Measurements from ENCODE around the gene IMP3. TPM values are rescaled to one million over a fixed set of nuclear protein-coding genes. Genes with fewer than 3 reads are reported as not detected.

The IMP3 gene
- total and polyA plus RNA-seq, 9 of the 15 experiments (the other 6 are each of a cell fraction or from before 2014, with no cell fraction given) = 14.5 to 160 (median 74.4) TPM

DNA sequence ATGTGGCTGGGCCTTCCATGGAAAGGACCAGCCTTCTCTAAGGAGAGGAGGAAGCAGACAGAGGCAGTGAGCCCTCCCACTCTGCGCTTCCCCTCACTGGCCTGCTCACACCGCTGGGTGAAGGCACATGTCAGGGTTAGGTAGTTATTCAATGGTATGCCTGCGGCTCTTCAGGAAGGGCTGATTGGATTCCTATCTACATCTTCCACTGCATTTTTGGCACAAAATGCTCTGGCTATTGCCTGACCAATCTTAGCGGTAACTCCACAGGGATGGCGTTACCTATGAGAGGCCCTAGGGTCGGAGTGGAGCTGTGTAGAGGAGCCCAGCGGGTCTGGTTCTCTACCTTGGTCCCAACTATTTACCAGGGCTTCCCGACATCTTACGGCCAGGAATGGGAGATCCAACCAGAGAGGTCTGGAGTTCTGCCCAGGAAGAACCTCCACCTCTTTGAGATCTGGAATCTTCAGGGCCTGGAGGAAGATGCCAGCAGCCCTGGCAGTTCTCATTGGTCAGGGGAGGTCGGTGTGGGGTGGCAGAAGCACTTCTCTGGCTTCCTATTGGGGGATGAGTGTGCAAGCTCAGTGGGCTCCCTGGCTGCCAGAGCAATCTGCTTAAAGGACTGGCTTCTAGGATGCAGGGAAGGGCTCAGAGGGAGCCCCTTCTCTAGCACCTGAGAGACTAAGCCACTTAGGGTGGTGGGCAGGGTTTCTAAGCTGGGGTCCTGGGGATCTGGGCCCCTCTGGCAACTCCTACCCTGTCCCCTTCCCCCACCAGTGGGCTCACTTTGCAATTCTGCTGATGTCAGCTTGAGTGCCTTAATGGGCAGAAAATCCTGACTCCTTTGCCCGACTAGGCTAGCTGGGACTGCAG lies 31.9 kb upstream of the IMP3 start:
- H3K4me1 ChIP-seq (replicated peaks in 1 of 2; ENCODE audit: control insufficient read depth in 2 of 2, insufficient read depth in 2 of 2, low read length in 2 of 2) = peaks cover 10 to 55% of the 10 kb centered on the region in 2 experiments; a peak in 4 of 5 replicates
- DNase-seq (ENCODE audit: extremely low read depth in 1 of 4, low spot score in 3 of 4) (no peak), FAIRE-seq (no peak), ATAC-seq (no peak)
- no peaks in the 10 kb centered on the region for H3K79me2 ChIP-seq (ENCODE audit: control insufficient read depth, insufficient read depth, low read length)
- H3K9ac ChIP-seq (ENCODE audit: insufficient read depth in 1 of 2, low read depth in 2 of 2, low read length in 2 of 2) = peak overlapping the region in 1 of 2 experiments; percentile 53; a peak in 1 of 4 replicates
- H3K27me3 ChIP-seq (ENCODE audit: control insufficient read depth in 2 of 2, insufficient read depth in 2 of 2, low read length in 2 of 2) = no peaks in the 10 kb centered on the region
- in situ Hi-C loops (cut with MboI) (loop anchor here (10.0 kb wide), 1 partner anchor 647 kb away; the partner anchor contains the start of gene PPCDC), intact Hi-C loops (cut with micrococcal nuclease) (no loop called here)
- peaks cover 3% of the 10 kb centered on the region for H3K9me1 ChIP-seq (ENCODE audit: control insufficient read depth, insufficient read depth, low read length)
- BruUV-seq (replicated peaks) = no TSS peak
- no peaks in the 10 kb centered on the region for H3K9me3 ChIP-seq (replicated peaks; ENCODE audit: control insufficient read depth, insufficient read depth, low read depth, low read length)
- ChIA-PET CTCF (ENCODE audit: low intra/inter-chr PET ratio) (interaction anchor here (0.6 kb wide), 1 partner anchor 250 kb away, joined by 3 read pairs; no protein-coding TSS in a partner anchor), POLR2A (interaction anchor here (0.7 to 3.2 kb wide), 3 partner anchors 11 to 220 kb away, joined by 3 to 10 read pairs (median 3); partner anchors contain the start of genes SIN3A and SNUPN)
- H3K4me3 ChIP-seq = no peak overlapping the region
- no peak overlapping the region; the same call in 2 of the 3 replicates for H3K27ac ChIP-seq (ENCODE audit: extremely low read depth, low read depth, low read length)
- H4K20me1 ChIP-seq (replicated peaks; ENCODE audit: control insufficient read depth, insufficient read depth, low read length) = peaks cover 3% of the 10 kb centered on the region; the same call in 1 of the 2 replicates
- H2AFZ ChIP-seq (ENCODE audit: low read depth, low read length) = no peak overlapping the region
- WGBS (ENCODE audit: insufficient coverage, low coverage, missing lambda C conversion rate) = 50% methylated on average over 11 of the region's 11 CpGs
- H3K36me3 ChIP-seq (ENCODE audit: control insufficient read depth, insufficient read depth, low read length) = no peaks in the 10 kb centered on the region
- H3K4me2 ChIP-seq (ENCODE audit: insufficient read depth, low read length) = no peak overlapping the region
- TF ChIP-seq ZNF699 (CRISPR knock-in tag; IDR thresholded peaks at IDR 0.05; ENCODE audit: insufficient replicate concordance) (no peak), DPF2 (IDR thresholded peaks at IDR 0.05) (no peak), ZNF316 (IDR thresholded peaks at IDR 0.05) (peak; percentile 52; the same call in 1 of the 2 replicates), ELF4 (CRISPR knock-in tag; IDR thresholded peaks at IDR 0.05) (no peak), MAFG (tag; conservative IDR thresholded peaks at IDR 0.05) (0 out of 2 replicates have a peak, but pooled peaks have one; percentile 13), CBX3 (IDR thresholded peaks at IDR 0.05; ENCODE audit: borderline replicate concordance in 1 of 2, low read length in 2 of 2) (no peak), ZNF224 (CRISPR knock-in tag; IDR thresholded peaks at IDR 0.05) (no peak), MAFK (IDR thresholded peaks at IDR 0.05; ENCODE audit: low read length) (peak; percentile 27; the same call in 1 of the 2 replicates), POLR2H (tag; IDR thresholded peaks at IDR 0.05; ENCODE audit: low read depth) (no peak), GATA2 (CRISPR knock-in tag; IDR thresholded peaks at IDR 0.05) (0 out of 2 replicates have a peak, but pooled peaks have one; percentile 11)
- TF ChIP-seq, protein P1, sequence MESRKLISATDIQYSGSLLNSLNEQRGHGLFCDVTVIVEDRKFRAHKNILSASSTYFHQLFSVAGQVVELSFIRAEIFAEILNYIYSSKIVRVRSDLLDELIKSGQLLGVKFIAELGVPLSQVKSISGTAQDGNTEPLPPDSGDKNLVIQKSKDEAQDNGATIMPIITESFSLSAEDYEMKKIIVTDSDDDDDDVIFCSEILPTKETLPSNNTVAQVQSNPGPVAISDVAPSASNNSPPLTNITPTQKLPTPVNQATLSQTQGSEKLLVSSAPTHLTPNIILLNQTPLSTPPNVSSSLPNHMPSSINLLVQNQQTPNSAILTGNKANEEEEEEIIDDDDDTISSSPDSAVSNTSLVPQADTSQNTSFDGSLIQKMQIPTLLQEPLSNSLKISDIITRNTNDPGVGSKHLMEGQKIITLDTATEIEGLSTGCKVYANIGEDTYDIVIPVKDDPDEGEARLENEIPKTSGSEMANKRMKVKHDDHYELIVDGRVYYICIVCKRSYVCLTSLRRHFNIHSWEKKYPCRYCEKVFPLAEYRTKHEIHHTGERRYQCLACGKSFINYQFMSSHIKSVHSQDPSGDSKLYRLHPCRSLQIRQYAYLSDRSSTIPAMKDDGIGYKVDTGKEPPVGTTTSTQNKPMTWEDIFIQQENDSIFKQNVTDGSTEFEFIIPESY (CRISPR knock-in tag; IDR thresholded peaks at IDR 0.05) = 0 out of 2 replicates have a peak, but pooled peaks have one; percentile 20
- TF ChIP-seq, protein P2, sequence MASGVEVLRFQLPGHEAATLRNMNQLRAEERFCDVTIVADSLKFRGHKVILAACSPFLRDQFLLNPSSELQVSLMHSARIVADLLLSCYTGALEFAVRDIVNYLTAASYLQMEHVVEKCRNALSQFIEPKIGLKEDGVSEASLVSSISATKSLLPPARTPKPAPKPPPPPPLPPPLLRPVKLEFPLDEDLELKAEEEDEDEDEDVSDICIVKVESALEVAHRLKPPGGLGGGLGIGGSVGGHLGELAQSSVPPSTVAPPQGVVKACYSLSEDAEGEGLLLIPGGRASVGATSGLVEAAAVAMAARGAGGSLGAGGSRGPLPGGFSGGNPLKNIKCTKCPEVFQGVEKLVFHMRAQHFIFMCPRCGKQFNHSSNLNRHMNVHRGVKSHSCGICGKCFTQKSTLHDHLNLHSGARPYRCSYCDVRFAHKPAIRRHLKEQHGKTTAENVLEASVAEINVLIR (CRISPR knock-in tag; IDR thresholded peaks at IDR 0.05) = no peak
- TF ChIP-seq, protein P3, sequence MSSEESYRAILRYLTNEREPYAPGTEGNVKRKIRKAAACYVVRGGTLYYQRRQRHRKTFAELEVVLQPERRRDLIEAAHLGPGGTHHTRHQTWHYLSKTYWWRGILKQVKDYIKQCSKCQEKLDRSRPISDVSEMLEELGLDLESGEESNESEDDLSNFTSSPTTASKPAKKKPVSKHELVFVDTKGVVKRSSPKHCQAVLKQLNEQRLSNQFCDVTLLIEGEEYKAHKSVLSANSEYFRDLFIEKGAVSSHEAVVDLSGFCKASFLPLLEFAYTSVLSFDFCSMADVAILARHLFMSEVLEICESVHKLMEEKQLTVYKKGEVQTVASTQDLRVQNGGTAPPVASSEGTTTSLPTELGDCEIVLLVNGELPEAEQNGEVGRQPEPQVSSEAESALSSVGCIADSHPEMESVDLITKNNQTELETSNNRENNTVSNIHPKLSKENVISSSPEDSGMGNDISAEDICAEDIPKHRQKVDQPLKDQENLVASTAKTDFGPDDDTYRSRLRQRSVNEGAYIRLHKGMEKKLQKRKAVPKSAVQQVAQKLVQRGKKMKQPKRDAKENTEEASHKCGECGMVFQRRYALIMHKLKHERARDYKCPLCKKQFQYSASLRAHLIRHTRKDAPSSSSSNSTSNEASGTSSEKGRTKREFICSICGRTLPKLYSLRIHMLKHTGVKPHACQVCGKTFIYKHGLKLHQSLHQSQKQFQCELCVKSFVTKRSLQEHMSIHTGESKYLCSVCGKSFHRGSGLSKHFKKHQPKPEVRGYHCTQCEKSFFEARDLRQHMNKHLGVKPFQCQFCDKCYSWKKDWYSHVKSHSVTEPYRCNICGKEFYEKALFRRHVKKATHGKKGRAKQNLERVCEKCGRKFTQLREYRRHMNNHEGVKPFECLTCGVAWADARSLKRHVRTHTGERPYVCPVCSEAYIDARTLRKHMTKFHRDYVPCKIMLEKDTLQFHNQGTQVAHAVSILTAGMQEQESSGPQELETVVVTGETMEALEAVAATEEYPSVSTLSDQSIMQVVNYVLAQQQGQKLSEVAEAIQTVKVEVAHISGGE (CRISPR knock-in tag; IDR thresholded peaks at IDR 0.05) = no peak
